Measurements from ENCODE around the gene SLC15A5. TPM values are rescaled to one million over a fixed set of nuclear protein-coding genes. Genes with fewer than 3 reads are reported as not detected.
A peak's percentile ranks its signal among the peaks of the same experiment; 100 is the strongest.

The SLC15A5 gene
- polyA plus RNA-seq, 1 donor: not detected

DNA sequence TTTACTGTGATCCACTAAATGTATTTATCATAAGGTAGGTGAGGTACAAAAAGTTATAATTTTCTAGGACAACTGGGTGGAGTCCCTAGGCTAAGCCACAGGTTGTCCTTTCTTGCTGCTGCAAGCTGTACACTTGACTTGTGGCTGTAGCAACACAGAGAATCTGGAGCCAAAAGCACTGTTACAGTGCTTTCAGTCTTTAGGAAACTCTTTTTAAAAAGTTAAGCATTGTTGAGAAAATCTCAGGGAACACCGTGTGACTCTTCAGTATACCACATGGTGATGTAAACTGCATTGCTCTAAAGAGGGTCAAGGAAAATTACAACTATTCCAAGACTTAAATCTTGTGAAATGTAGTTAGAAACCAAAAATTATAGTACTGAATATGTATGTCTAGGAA, 11.4 kb downstream of the SLC15A5 start:
- 86% methylated on average over 1 of the region's 1 CpG for WGBS (ENCODE audit: insufficient coverage, low lambda C conversion rate)
- Histone ChIP-seq H3K27me3 (ENCODE audit: control insufficient read depth, insufficient read depth, low read length) (no peaks in the 10 kb centered on the region), H3K9me3 (ENCODE audit: control insufficient read depth, low read depth, low read length) (no peaks in the 10 kb centered on the region), H3K36me3 (ENCODE audit: control insufficient read depth, insufficient read depth, low read length) (no peaks in the 10 kb centered on the region), H3K27ac (ENCODE audit: low read length) (no peak overlapping the region), H3K4me1 (ENCODE audit: control insufficient read depth, insufficient read depth, low read length) (no peaks in the 10 kb centered on the region), H3K4me3 (ENCODE audit: low read length) (no peak overlapping the region)
- DNase-seq: no peak

DNA sequence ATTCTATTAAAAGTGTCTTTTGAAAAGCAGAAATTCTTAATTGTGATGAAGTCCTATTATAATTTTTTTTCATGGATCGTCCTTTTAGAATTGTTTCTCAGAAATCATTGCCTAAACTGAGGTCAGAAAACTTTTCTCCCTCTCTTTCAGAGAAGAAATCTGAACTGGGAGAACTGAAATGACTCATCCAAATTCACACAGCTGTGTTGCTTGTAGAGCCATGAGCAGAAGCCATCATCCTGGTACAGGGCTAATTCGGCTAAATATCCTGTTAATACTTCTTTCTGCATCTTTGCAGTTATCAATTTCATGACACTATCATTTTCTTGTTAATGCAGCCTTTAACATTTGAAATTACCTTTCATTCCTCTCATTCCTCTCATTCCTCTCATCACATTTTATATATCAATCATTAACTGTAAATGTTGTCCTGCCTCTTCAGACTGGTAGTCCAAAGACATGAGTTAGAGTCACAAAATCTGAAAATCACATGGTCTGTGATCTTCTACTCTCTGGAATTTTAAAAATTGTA, 15.5 kb downstream of the SLC15A5 start:
- Histone ChIP-seq H3K9me3 (ENCODE audit: control insufficient read depth, low read depth, low read length) (no peaks in the 10 kb centered on the region), H3K27me3 (ENCODE audit: control insufficient read depth, insufficient read depth, low read length) (no peaks in the 10 kb centered on the region), H3K4me3 (ENCODE audit: low read length) (no peak overlapping the region), H3K4me1 (ENCODE audit: control insufficient read depth, insufficient read depth, low read length) (no peaks in the 10 kb centered on the region), H3K27ac (ENCODE audit: low read length) (no peak overlapping the region), H3K36me3 (ENCODE audit: control insufficient read depth, insufficient read depth, low read length) (no peaks in the 10 kb centered on the region)
- no peak for DNase-seq
- WGBS (ENCODE audit: insufficient coverage, low lambda C conversion rate): 86% methylated on average over 1 of the region's 2 CpGs

DNA sequence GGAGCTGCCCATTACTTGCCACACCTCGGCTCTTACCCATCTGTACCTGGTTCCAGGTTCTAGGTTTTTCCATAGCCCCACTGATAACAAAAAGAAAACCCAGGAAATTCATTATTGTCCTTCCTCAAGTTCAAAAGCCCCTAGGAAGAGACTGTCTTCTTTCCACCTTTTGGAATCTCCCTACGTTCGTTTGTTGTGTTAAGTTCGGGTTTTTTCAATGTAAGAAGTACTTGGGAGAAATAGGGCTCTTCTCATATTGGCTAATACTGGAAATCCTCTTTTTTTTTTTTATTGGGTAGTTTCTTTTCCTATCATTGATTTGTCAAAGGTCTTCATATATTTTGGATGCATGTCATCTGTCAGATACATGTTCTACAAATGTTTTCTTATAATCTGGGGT, 17.3 kb downstream of the SLC15A5 start:
- Histone ChIP-seq H3K27ac (ENCODE audit: low read length) (no peak overlapping the region), H3K4me3 (ENCODE audit: low read length) (no peak overlapping the region), H3K4me1 (ENCODE audit: control insufficient read depth, insufficient read depth, low read length) (no peaks in the 10 kb centered on the region), H3K9me3 (ENCODE audit: control insufficient read depth, low read depth, low read length) (no peaks in the 10 kb centered on the region), H3K27me3 (ENCODE audit: control insufficient read depth, insufficient read depth, low read length) (no peaks in the 10 kb centered on the region), H3K36me3 (ENCODE audit: control insufficient read depth, insufficient read depth, low read length) (no peaks in the 10 kb centered on the region)
- no peak for DNase-seq
- WGBS (ENCODE audit: insufficient coverage, low lambda C conversion rate): no CpG with 5 or more reads among the region's 4 CpGs

DNA sequence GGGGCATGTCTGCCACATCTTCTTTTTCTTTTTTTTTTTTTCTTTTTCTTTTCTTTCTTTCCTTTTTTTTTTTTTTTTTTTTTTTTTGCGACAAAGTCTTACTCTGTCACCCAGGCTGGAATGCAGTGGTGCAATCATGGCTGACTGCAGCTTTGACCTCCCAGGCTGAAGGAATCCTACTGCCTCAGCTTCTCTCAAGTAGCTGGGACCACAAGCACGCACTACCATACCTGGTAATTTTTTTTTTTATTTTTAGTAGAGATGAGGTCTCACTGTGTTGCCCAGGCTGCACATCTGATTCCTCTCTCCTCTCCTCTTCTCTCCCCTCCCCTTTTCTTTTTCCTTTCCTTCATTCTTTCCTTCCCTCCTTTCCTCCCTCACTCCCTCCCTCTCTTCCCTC, 18.5 kb downstream of the SLC15A5 start:
- DNase-seq: no peak
- no peaks in the 10 kb centered on the region for H3K27me3 ChIP-seq (ENCODE audit: control insufficient read depth, insufficient read depth, low read length)
- no CpG with 5 or more reads among the region's 2 CpGs for WGBS (ENCODE audit: insufficient coverage, low lambda C conversion rate)
- H3K27ac ChIP-seq (ENCODE audit: low read length): no peak overlapping the region
- H3K36me3 ChIP-seq (ENCODE audit: control insufficient read depth, insufficient read depth, low read length): no peaks in the 10 kb centered on the region
- no peaks in the 10 kb centered on the region for H3K4me1 ChIP-seq (ENCODE audit: control insufficient read depth, insufficient read depth, low read length)
- no peak overlapping the region for H3K4me3 ChIP-seq (ENCODE audit: low read length)
- no peaks in the 10 kb centered on the region for H3K9me3 ChIP-seq (ENCODE audit: control insufficient read depth, low read depth, low read length)

DNA sequence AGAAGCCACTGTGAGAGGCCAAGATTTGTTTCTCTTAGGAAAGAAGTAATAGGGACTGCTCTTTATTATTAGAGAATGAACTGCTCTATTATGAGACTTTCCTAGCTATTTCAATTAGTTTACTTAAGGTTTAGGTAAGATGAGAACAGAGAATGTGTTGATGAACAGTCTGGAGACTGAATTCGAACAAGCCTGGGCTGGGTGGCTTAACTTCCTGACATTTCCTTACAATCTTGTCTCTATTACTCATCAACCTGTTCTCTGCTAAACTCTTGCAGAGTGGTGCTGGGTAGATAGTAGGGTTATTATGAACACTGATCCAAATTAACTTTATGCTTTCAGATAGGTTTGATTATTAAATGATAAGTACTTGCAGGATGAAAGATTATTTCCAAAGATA, 31.2 kb downstream of the SLC15A5 start:
- WGBS (ENCODE audit: insufficient coverage, low lambda C conversion rate): no CpG with 5 or more reads among the region's 1 CpG
- H3K27ac ChIP-seq (ENCODE audit: low read length): no peak overlapping the region
- H3K36me3 ChIP-seq (ENCODE audit: control insufficient read depth, insufficient read depth, low read length): no peaks in the 10 kb centered on the region
- no peak for DNase-seq
- no peaks in the 10 kb centered on the region for H3K27me3 ChIP-seq (ENCODE audit: control insufficient read depth, insufficient read depth, low read length)
- no peak overlapping the region for H3K4me3 ChIP-seq (ENCODE audit: low read length)
- peaks cover 5% of the 10 kb centered on the region for H3K4me1 ChIP-seq (ENCODE audit: control insufficient read depth, insufficient read depth, low read length)
- no peaks in the 10 kb centered on the region for H3K9me3 ChIP-seq (ENCODE audit: control insufficient read depth, low read depth, low read length)

DNA sequence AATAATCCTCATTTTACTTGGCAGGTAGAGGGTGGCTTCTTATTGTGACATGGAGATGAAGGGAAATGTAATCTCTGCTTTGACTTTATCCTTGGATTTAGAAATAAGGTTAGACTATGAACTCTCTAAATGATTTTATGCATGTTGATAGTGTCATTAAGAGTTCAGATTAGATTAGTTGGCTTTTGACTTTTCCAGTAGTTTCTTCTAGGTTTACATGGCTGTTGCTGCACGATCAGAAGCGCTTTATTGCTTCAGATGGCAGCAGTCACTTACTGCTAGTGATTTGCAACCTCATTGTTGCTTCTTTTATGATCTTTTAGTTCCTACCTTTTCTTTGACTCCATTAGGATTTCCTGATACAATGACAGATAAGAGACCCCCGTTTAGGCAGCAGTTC, 32.3 kb downstream of the SLC15A5 start:
- no CpG with 5 or more reads among the region's 3 CpGs for WGBS (ENCODE audit: insufficient coverage, low lambda C conversion rate)
- Histone ChIP-seq H3K36me3 (ENCODE audit: control insufficient read depth, insufficient read depth, low read length) (no peaks in the 10 kb centered on the region), H3K27me3 (ENCODE audit: control insufficient read depth, insufficient read depth, low read length) (no peaks in the 10 kb centered on the region), H3K27ac (ENCODE audit: low read length) (peak overlapping the region; percentile 65), H3K4me3 (ENCODE audit: low read length) (no peak overlapping the region), H3K4me1 (ENCODE audit: control insufficient read depth, insufficient read depth, low read length) (peaks cover 5% of the 10 kb centered on the region), H3K9me3 (ENCODE audit: control insufficient read depth, low read depth, low read length) (no peaks in the 10 kb centered on the region)
- DNase-seq: peak; percentile 68 to 87

DNA sequence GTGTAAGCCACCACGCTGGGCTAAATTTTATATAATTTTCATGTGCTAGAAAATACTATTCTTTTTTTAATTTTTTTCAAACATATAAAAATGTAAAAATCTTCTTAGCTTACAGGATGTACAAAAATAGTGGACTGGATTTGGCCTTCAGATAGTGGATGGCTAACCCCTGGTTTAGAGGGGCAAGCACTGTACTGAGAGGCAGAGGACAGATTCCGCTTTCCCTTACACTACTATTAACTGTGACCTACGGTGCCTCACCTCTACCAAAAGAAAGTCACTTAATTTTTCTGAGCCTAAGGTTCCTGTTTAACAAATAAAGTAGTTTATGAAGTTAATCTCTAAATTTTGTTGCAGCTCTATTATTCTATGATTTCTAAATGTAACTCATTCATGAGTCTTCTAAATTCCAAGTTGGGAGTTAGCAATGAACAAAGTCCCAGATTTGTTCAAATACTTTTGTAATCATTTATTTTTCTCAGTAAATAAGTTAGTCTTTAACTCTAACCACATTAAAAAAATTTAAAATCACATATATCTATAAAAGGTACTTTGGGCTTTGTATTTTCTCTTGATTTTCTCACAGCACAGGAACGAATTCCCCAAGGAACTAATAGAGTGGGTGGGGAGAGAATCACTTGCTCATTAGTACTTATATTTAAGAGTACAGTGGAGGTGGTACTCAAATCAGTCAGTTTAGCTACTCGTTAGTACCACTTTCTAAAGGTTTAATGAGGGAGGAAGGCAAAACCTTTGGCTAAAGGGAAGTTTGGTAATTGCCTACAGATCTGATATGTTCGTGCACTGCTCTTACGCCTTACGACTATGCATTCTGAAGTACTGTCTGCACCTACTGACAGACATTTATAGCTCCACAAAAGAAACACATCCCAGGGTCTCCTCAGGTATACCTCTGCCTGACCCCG, 33.7 kb downstream of the SLC15A5 start:
- Histone ChIP-seq H3K4me1 (ENCODE audit: control insufficient read depth, insufficient read depth, low read length) (peaks cover 5% of the 10 kb centered on the region), H3K27ac (ENCODE audit: low read length) (no peak overlapping the region), H3K36me3 (ENCODE audit: control insufficient read depth, insufficient read depth, low read length) (no peaks in the 10 kb centered on the region), H3K27me3 (ENCODE audit: control insufficient read depth, insufficient read depth, low read length) (no peaks in the 10 kb centered on the region), H3K4me3 (ENCODE audit: low read length) (no peak overlapping the region), H3K9me3 (ENCODE audit: control insufficient read depth, low read depth, low read length) (no peaks in the 10 kb centered on the region)
- WGBS (ENCODE audit: insufficient coverage, low lambda C conversion rate): 100% methylated on average over 1 of the region's 9 CpGs
- DNase-seq: no peak

DNA sequence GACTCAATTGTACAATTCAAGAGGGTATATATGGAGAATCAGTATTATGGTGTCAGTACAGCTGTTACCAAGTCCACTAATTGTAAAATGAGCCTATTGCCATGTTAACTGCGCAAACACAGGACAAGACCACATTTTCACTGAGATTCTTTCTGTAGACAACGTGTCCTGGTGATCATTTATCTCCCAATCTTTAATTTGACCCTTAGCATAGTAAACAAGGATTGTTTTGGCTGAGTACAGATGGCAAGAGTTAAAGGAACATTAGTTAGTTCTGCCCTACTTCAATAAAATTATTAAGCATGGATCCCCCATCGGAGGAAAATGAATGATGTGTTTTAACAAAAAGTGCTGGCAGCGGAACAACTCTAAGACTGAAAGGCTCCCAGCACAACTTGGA, 36.1 kb downstream of the SLC15A5 start:
- WGBS (ENCODE audit: insufficient coverage, low lambda C conversion rate): 100% methylated on average over 2 of the region's 4 CpGs
- no peaks in the 10 kb centered on the region for H3K36me3 ChIP-seq (ENCODE audit: control insufficient read depth, insufficient read depth, low read length)
- H3K27ac ChIP-seq (ENCODE audit: low read length): no peak overlapping the region
- peaks cover 5% of the 10 kb centered on the region for H3K4me1 ChIP-seq (ENCODE audit: control insufficient read depth, insufficient read depth, low read length)
- no peaks in the 10 kb centered on the region for H3K9me3 ChIP-seq (ENCODE audit: control insufficient read depth, low read depth, low read length)
- H3K4me3 ChIP-seq (ENCODE audit: low read length): no peak overlapping the region
- no peaks in the 10 kb centered on the region for H3K27me3 ChIP-seq (ENCODE audit: control insufficient read depth, insufficient read depth, low read length)
- DNase-seq: no peak

DNA sequence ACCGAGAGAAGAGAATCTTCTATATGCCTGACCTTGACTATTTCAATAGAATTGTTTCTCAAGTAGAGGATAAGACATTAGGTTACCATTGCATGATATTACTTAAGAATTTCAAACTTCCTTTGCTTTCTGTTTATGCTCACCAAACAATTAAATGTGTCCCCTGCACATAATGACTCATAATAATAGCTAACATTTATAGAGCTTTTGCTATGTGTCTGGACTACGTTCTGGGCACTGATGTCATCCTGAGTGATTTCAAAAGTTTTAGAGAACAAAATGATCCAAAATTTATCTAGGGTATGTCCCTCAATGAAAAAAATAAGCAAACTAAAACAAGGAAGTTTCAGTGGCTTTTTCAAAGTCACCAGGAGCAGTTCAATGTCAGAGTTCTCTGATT, 38.8 kb downstream of the SLC15A5 start:
- DNase-seq: no peak
- WGBS (ENCODE audit: insufficient coverage, low lambda C conversion rate): no CpG with 5 or more reads among the region's 2 CpGs
- H3K36me3 ChIP-seq (ENCODE audit: control insufficient read depth, insufficient read depth, low read length): no peaks in the 10 kb centered on the region
- H3K27ac ChIP-seq (ENCODE audit: low read length): no peak overlapping the region
- H3K4me1 ChIP-seq (ENCODE audit: control insufficient read depth, insufficient read depth, low read length): no peaks in the 10 kb centered on the region
- no peak overlapping the region for H3K4me3 ChIP-seq (ENCODE audit: low read length)
- no peaks in the 10 kb centered on the region for H3K27me3 ChIP-seq (ENCODE audit: control insufficient read depth, insufficient read depth, low read length)
- no peaks in the 10 kb centered on the region for H3K9me3 ChIP-seq (ENCODE audit: control insufficient read depth, low read depth, low read length)

DNA sequence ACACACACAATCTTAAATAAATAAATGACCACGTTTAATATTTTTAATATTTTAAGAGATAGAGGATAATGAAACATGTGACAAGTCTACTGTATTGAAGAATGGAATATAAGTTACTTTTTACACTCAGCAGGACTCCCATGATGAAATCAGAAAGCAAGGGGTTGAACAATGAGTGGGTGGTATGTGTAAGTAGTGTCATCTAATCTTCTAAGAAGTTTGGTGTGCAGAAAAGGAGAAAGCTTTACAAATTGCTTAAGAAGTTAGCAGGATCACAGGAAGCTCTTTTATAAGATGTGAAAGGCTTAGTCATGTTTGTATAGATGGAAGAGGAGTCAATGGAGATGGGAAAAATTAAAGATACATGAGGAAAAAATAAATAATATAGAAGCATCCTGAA, 47.8 kb downstream of the SLC15A5 start:
- H3K4me1 ChIP-seq (ENCODE audit: control insufficient read depth, insufficient read depth, low read length): no peaks in the 10 kb centered on the region
- no peak for DNase-seq
- no peak overlapping the region for H3K4me3 ChIP-seq (ENCODE audit: low read length)
- no peaks in the 10 kb centered on the region for H3K27me3 ChIP-seq (ENCODE audit: control insufficient read depth, insufficient read depth, low read length)
- H3K36me3 ChIP-seq (ENCODE audit: control insufficient read depth, insufficient read depth, low read length): no peaks in the 10 kb centered on the region
- H3K9me3 ChIP-seq (ENCODE audit: control insufficient read depth, low read depth, low read length): peaks cover 5% of the 10 kb centered on the region
- WGBS (ENCODE audit: insufficient coverage, low lambda C conversion rate): no CpG with 5 or more reads among the region's 1 CpG
- no peak overlapping the region for H3K27ac ChIP-seq (ENCODE audit: low read length)

DNA sequence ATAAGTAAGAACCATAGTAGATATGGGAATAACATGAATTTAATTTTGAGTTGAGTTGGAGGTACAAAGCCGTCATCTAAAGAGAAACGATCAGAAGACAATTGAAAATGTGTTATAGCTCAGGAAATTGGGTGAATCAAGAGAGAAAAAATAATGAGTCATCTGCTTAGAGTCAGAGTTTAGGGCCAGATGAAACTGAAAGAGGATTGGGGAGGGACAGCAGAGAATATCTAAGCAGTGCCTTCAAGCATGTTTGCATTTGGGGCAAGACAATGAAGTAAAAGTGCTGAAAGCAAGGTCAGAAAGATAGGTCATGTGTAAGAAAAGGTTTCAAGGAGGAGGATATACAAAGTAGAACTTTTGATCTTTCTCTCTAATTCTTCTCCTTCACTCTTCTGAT, 49.4 kb downstream of the SLC15A5 start:
- 95% methylated on average over 2 of the region's 2 CpGs for WGBS (ENCODE audit: insufficient coverage, low lambda C conversion rate)
- H3K36me3 ChIP-seq (ENCODE audit: control insufficient read depth, insufficient read depth, low read length): no peaks in the 10 kb centered on the region
- peaks cover 5% of the 10 kb centered on the region for H3K9me3 ChIP-seq (ENCODE audit: control insufficient read depth, low read depth, low read length)
- H3K4me1 ChIP-seq (ENCODE audit: control insufficient read depth, insufficient read depth, low read length): no peaks in the 10 kb centered on the region
- peak in 1 of 2 donors; percentile 21 for DNase-seq
- H3K27ac ChIP-seq (ENCODE audit: low read length): no peak overlapping the region
- H3K27me3 ChIP-seq (ENCODE audit: control insufficient read depth, insufficient read depth, low read length): no peaks in the 10 kb centered on the region
- no peak overlapping the region for H3K4me3 ChIP-seq (ENCODE audit: low read length)

All from large intestine (tissue), 3 donors.